Astrocyte (in vitro differentiated cells and primary cell): Measurements from ENCODE around the gene SUPT6H. TPM values are rescaled to one million over a fixed set of nuclear protein-coding genes. Genes with fewer than 3 reads are reported as not detected.

Experiments
- DNase-seq: peaks from one replicate; pipeline ENCODE4 v3.0.0-alpha.2; 2010; ENCODE audit warnings: low read depth
- FAIRE-seq: peaks from 2 replicates; lab custom pipeline; 2011; peaks lifted over from hg19 to GRCh38; lab: Jason Lieb, UNC
- H2AFZ ChIP-seq: 2 replicates; pipeline ENCODE4 v1.6.0; 2012; ENCODE audit warnings: low read depth, low read length, inconsistent platforms
- H3K27ac ChIP-seq: 2 replicates; pipeline ENCODE4 v1.5.1; 2011; ENCODE audit warnings: low read depth, low read length, inconsistent platforms
- H3K27me3 ChIP-seq: 2 replicates; pipeline ENCODE4 v1.6.0; 2011; ENCODE audit warnings: low read length, inconsistent platforms; ENCODE audit not compliant: insufficient read depth
- H3K36me3 ChIP-seq: 2 replicates; pipeline ENCODE4 v1.5.1; 2011; ENCODE audit warnings: low read length, inconsistent platforms; ENCODE audit not compliant: insufficient read depth
- H3K4me1 ChIP-seq: 2 replicates; pipeline ENCODE4 v1.5.1; 2011; ENCODE audit warnings: low read length, inconsistent platforms; ENCODE audit not compliant: insufficient read depth
- H3K4me2 ChIP-seq: 2 replicates; pipeline ENCODE4 v1.6.0; 2012; ENCODE audit warnings: low read length, inconsistent platforms
- H3K4me3 ChIP-seq: 2 replicates; pipeline ENCODE4 v1.5.1; 2011; ENCODE audit warnings: low read depth, mild to moderate bottlenecking, low read length, inconsistent platforms; ENCODE audit not compliant: insufficient read depth
- H3K79me2 ChIP-seq: 2 replicates; pipeline ENCODE4 v1.6.0; 2012; ENCODE audit warnings: mild to moderate bottlenecking, low read length, inconsistent platforms; ENCODE audit not compliant: insufficient read depth
- H3K9ac ChIP-seq: 2 replicates; pipeline ENCODE4 v1.6.0; 2012; ENCODE audit warnings: mild to moderate bottlenecking, low read length, inconsistent platforms
- H3K9me3 ChIP-seq: 2 replicates; pipeline ENCODE4 v1.5.1; 2012; ENCODE audit warnings: low read depth, mild to moderate bottlenecking, low read length, inconsistent platforms; ENCODE audit not compliant: insufficient read depth
- H4K20me1 ChIP-seq: 2 replicates; pipeline ENCODE4 v1.6.0; 2012; ENCODE audit warnings: low read length, inconsistent platforms; ENCODE audit not compliant: insufficient read depth
- H3K27ac Mint-ChIP-seq: one replicate; pipeline ENCODE4 v1.8.0; 2021; ENCODE audit warnings: mild to moderate bottlenecking, mixed read lengths; ENCODE audit not compliant: unreplicated experiment
- H3K27me3 Mint-ChIP-seq: one replicate; pipeline ENCODE4 v1.8.0; 2021; ENCODE audit warnings: low read depth, mixed read lengths; ENCODE audit not compliant: unreplicated experiment
- H3K36me3 Mint-ChIP-seq: one replicate; pipeline ENCODE4 v1.8.0; 2021; ENCODE audit warnings: low read depth, mixed read lengths; ENCODE audit not compliant: unreplicated experiment
- H3K4me1 Mint-ChIP-seq: one replicate; pipeline ENCODE4 v1.8.0; 2021; ENCODE audit warnings: low read depth, mixed read lengths; ENCODE audit not compliant: unreplicated experiment
- H3K4me3 Mint-ChIP-seq: one replicate; pipeline ENCODE4 v1.8.0; 2021; ENCODE audit warnings: mild to moderate bottlenecking, moderate library complexity, mixed read lengths; ENCODE audit not compliant: unreplicated experiment
- H3K9me3 Mint-ChIP-seq: one replicate; pipeline ENCODE4 v1.8.0; 2021; ENCODE audit warnings: mild to moderate bottlenecking, mixed read lengths; ENCODE audit not compliant: unreplicated experiment
- CTCF ChIP-seq: IDR thresholded peaks from 2 replicates; pipeline ENCODE4 v1.5.1; 2011; ENCODE audit warnings: low read depth, mild to moderate bottlenecking, inconsistent platforms, low read length, moderate library complexity; ENCODE audit not compliant: insufficient read depth
- EZH2 ChIP-seq: IDR thresholded peaks from 2 replicates; pipeline ENCODE4 v1.6.1; 2012; ENCODE audit warnings: mild to moderate bottlenecking, low read length, inconsistent platforms; ENCODE audit not compliant: insufficient read depth
- total RNA-seq: library from RNA; stranded (reverse); gene quantifications from 2 replicates; pipeline ENCODE4 v1.2.1, GENCODE V29; 2021

The SUPT6H gene
- total RNA-seq, 1 donor from 2014 or later = 95.9 TPM

- peaks cover 41% of the 10 kb centered on the region for H3K36me3 Mint-ChIP-seq
These were observed 42.0 kb upstream of the SUPT6H start for GRCh38 chr17:28620010-28620409.

GRCh38 chr17:28622186-28622585, 39.8 kb upstream of the SUPT6H start:
- Histone ChIP-seq H2AFZ (no peak overlapping the region), H3K36me3 (peaks cover 71% of the 10 kb centered on the region), H3K4me3 (no peak overlapping the region), H3K9me3 (no peaks in the 10 kb centered on the region), H3K4me1 (no peaks in the 10 kb centered on the region), H3K4me2 (no peak overlapping the region), H3K27ac (no peak overlapping the region), H3K79me2 (peaks cover 3% of the 10 kb centered on the region), H3K27me3 (no peaks in the 10 kb centered on the region), H3K9ac (no peak overlapping the region), H4K20me1 (peaks cover 15% of the 10 kb centered on the region)
- Mint-ChIP-seq H3K36me3 (peaks cover 32% of the 10 kb centered on the region), H3K4me3 (no peak overlapping the region), H3K27me3 (no peaks in the 10 kb centered on the region), H3K9me3 (no peaks in the 10 kb centered on the region), H3K27ac (no peak overlapping the region), H3K4me1 (no peaks in the 10 kb centered on the region)
- TF ChIP-seq CTCF = no peak
- TF ChIP-seq EZH2 = no peak
- FAIRE-seq (no peak), DNase-seq (no peak)

More at GRCh38 chr17:28620010-28620409, 42.0 kb upstream of the SUPT6H start:
- Histone ChIP-seq H3K36me3 (peaks cover 84% of the 10 kb centered on the region), H3K4me3 (no peak overlapping the region), H3K79me2 (peaks cover 3% of the 10 kb centered on the region), H4K20me1 (peaks cover 17% of the 10 kb centered on the region), H3K27ac (no peak overlapping the region), H2AFZ (no peak overlapping the region), H3K27me3 (no peaks in the 10 kb centered on the region), H3K4me2 (no peak overlapping the region), H3K4me1 (no peaks in the 10 kb centered on the region), H3K9me3 (no peaks in the 10 kb centered on the region), H3K9ac (no peak overlapping the region)
- H3K4me1 Mint-ChIP-seq = no peaks in the 10 kb centered on the region
- H3K27me3 Mint-ChIP-seq = no peaks in the 10 kb centered on the region
- DNase-seq (no peak), FAIRE-seq (no peak)
- no peak for TF ChIP-seq EZH2
- TF ChIP-seq CTCF = no peak
- no peak overlapping the region for H3K4me3 Mint-ChIP-seq
- no peak overlapping the region for H3K27ac Mint-ChIP-seq
- no peaks in the 10 kb centered on the region for H3K9me3 Mint-ChIP-seq

- no peaks in the 10 kb centered on the region for H3K9me3 Mint-ChIP-seq
- no peak overlapping the region for H3K4me3 ChIP-seq
- FAIRE-seq (no peak), DNase-seq (no peak)
- no peak overlapping the region for H3K27ac ChIP-seq
- no peak overlapping the region for H3K4me3 Mint-ChIP-seq
- H3K36me3 Mint-ChIP-seq = peaks cover 37% of the 10 kb centered on the region
- peaks cover 70% of the 10 kb centered on the region for H3K36me3 ChIP-seq
- H3K9ac ChIP-seq = no peak overlapping the region
- no peak overlapping the region for H3K4me2 ChIP-seq
- peaks cover 3% of the 10 kb centered on the region for H3K79me2 ChIP-seq
- peaks cover 19% of the 10 kb centered on the region for H4K20me1 ChIP-seq
- no peak for TF ChIP-seq CTCF
- TF ChIP-seq EZH2 = no peak
- no peak overlapping the region for H3K27ac Mint-ChIP-seq
- H2AFZ ChIP-seq = no peak overlapping the region
- H3K27me3 ChIP-seq = no peaks in the 10 kb centered on the region
- H3K9me3 ChIP-seq = no peaks in the 10 kb centered on the region
- H3K4me1 ChIP-seq = no peaks in the 10 kb centered on the region
- H3K4me1 Mint-ChIP-seq = no peaks in the 10 kb centered on the region
- H3K27me3 Mint-ChIP-seq = no peaks in the 10 kb centered on the region
These were observed 38.3 kb upstream of the SUPT6H start for GRCh38 chr17:28623696-28624095.
